ENCODE measurements around the gene CD164L2. TPM values are rescaled to one million over a fixed set of nuclear protein-coding genes. Genes with fewer than 3 reads are reported as not detected.

CD164L2 gene
- total and polyA plus RNA-seq, 12 donors, result not detected

DNA sequence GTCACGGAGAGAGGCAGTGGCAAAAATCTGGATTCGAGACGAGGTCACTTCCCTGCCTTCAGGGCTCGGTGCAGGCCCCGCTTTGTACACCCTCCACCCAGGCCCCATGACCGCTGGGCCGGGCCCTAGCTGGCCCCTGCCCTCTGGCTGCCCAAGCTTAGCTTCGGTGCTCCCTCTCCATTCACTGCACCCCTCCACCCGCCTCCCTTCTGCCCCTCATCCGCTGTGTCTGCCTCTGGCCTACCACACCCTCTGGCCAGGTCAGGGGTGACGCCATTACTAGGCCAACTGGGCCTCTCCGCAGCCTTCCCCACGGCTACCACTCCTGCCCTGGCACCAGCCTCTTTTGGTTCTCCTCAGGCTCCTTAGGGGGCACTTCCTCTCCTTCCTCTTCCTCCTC, 528 bp upstream of the CD164L2 start:
- no peaks in the 10 kb centered on the region for H3K9me3 ChIP-seq
- H3K4me1 ChIP-seq, result peaks cover 0 to 18% (median 4%) of the 10 kb centered on the region in 9 donors
- no peak overlapping the region for H3K27ac ChIP-seq
- WGBS, 2 donors, result 90 to 93% methylated on average over 13 of the region's 13 CpGs
- intact Hi-C loops (cut with DNase I), result loop anchor here in 3 of 10 donors (5.0 to 10.0 kb wide), 3 partner anchors 81 to 279 kb away; no protein-coding TSS in a partner anchor
- TF ChIP-seq, protein P1, sequence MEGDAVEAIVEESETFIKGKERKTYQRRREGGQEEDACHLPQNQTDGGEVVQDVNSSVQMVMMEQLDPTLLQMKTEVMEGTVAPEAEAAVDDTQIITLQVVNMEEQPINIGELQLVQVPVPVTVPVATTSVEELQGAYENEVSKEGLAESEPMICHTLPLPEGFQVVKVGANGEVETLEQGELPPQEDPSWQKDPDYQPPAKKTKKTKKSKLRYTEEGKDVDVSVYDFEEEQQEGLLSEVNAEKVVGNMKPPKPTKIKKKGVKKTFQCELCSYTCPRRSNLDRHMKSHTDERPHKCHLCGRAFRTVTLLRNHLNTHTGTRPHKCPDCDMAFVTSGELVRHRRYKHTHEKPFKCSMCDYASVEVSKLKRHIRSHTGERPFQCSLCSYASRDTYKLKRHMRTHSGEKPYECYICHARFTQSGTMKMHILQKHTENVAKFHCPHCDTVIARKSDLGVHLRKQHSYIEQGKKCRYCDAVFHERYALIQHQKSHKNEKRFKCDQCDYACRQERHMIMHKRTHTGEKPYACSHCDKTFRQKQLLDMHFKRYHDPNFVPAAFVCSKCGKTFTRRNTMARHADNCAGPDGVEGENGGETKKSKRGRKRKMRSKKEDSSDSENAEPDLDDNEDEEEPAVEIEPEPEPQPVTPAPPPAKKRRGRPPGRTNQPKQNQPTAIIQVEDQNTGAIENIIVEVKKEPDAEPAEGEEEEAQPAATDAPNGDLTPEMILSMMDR (IDR thresholded peaks at IDR 0.05), result no peak
- no peaks in the 10 kb centered on the region for H3K36me3 ChIP-seq
- peaks cover 0 to 9% (median 0%) of the 10 kb centered on the region in 7 donors for H3K27me3 ChIP-seq
- H3K4me3 ChIP-seq, result no peak overlapping the region
- ATAC-seq, result no peak
- no peak for DNase-seq

DNA sequence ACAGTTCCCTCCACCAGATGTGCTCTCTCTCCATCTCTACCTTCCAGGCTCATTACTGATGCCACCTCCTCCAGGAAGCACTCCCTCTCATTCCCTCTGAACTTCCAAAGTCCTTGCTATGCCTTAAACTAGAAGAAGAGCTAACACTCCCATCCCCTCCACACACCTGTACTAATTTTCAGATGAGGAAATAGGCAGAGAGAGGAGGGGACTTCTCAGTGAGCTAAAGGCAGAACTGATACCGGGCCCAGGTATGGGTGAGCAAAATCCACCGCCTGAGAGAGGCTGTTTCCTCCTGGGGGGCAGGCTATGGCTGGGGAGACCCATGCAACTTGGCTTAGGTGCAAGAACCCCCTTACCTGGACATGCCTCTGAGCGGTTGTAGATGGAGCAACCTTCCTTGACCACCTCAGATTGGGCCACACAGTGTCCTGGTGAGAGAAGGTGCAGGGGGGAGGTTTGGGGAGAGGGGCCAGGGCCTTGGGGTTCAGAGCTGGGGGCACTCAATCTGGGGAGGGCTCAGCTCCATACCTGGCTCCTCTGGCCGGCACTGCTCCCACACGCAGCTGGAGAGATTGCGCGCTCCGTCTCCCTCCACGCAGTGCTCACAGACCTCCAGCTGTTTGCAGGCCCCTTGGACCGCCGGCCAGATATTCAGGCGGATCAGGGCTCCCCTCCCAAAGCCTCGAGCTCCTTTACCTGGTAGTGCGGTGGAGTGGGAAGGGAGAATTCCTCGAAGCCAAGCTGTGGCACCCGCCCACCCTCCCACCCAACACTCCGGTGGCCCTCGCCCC, 967 bp downstream of the CD164L2 start:
- H3K9me3 ChIP-seq, result no peaks in the 10 kb centered on the region
- DNase-seq (no peak), ATAC-seq (no peak)
- intact Hi-C loops (cut with DNase I), result loop anchor here in 3 of 10 donors (5.0 to 10.0 kb wide), 3 partner anchors 80 to 277 kb away; no protein-coding TSS in a partner anchor
- H3K4me1 ChIP-seq, result peaks cover 0 to 27% (median 9%) of the 10 kb centered on the region in 9 donors
- H3K36me3 ChIP-seq, result no peaks in the 10 kb centered on the region
- H3K27me3 ChIP-seq, result peaks cover 0 to 9% (median 0%) of the 10 kb centered on the region in 7 donors
- 79 to 80% methylated on average over 15 to 18 of the region's 18 CpGs for WGBS, 2 donors
- TF ChIP-seq, protein P1 (IDR thresholded peaks at IDR 0.05), result no peak
- no peak overlapping the region for H3K4me3 ChIP-seq
- H3K27ac ChIP-seq, result no peak overlapping the region

DNA sequence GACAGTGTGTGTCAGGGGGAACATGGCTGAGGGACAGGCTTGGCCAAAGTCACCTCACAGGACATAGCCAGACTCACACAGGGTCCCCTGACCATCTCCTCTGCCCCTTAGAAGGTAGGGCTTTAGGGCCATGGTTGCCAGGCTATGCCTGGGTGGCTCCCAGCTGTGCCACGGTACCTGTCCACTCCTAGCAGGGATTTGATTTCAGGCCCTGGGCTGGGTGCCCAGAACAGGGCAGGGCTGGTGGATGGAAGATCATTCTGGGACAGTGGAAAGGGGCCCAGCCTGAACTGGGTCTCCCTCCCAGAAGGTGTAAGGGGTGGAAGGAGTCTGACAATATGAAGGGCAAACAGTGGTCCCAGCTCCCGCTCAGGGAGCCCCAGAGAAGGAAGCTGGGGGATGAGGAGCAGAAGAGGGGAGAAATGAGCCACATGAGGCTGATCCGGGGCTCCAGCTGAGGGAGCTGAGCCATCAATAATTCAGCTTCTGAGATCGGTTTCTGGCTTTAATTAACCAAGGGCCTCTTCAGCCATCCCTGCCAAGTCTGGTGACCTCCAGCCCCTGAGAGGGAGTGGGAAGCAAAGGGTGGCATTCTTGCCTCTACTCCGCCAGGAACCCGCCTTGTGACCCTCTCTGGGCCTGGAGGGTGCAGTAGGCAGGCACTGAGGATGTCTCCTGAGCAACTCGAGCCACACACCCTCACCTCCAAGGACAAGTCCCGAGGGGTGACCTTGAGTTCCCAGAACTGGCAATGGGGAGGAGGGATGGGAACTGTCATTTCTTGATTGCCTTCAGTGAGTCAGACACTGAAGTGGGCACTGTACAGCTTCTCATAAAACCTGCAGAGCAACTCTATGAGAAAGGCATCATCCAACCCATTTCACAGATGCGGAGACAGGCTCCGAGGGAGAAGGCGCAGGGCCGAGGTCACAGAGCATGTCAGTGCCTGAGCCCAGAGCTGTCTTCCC, 2.1 kb downstream of the CD164L2 start:
- Histone ChIP-seq H3K4me1 (peaks cover 0 to 38% (median 14%) of the 10 kb centered on the region in 9 donors), H3K27ac (peak overlapping the region in 1 of 10 donors; percentile 9), H3K4me3 (no peak overlapping the region), H3K9me3 (no peaks in the 10 kb centered on the region), H3K27me3 (peaks cover 0 to 9% (median 0%) of the 10 kb centered on the region in 7 donors), H3K36me3 (no peaks in the 10 kb centered on the region)
- ATAC-seq, result peak in 3 of 8 donors; percentile 15 to 48 (median 46)
- intact Hi-C loops (cut with DNase I), result loop anchor here in 3 of 10 donors (5.0 to 10.0 kb wide), 3 partner anchors 79 to 276 kb away; no protein-coding TSS in a partner anchor
- 77 to 86% methylated on average over 12 of the region's 12 CpGs for WGBS, 2 donors
- no peak for DNase-seq
- TF ChIP-seq, protein P1 (IDR thresholded peaks at IDR 0.05), result no peak

DNA sequence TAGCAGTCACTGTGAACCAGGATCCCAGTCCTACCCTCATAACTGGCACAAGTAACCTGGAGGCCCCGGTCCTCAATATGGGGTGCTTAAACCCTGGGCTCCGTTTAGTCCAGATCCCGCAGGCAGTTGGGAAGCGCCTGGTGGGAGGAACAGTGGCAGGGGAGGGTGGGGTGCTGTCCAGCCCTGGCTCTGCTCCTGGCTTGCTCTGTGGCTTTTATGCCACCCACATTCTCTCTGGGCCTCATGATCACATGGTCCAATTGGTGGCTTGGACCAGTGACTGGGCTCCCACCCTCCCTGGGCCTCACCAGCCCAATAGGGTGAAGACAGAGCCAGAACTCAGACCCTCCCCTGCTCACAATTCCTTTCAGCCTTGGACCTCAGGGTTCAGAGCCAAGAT, 2.9 kb downstream of the CD164L2 start:
- Histone ChIP-seq H3K27ac (no peak overlapping the region), H3K4me1 (peaks cover 0 to 46% (median 17%) of the 10 kb centered on the region in 9 donors), H3K9me3 (no peaks in the 10 kb centered on the region), H3K36me3 (no peaks in the 10 kb centered on the region), H3K4me3 (no peak overlapping the region), H3K27me3 (peaks cover 0 to 9% (median 0%) of the 10 kb centered on the region in 7 donors)
- intact Hi-C loops (cut with DNase I), result loop anchor here in 3 of 10 donors (5.0 to 10.0 kb wide), 3 partner anchors 78 to 275 kb away; no protein-coding TSS in a partner anchor
- DNase-seq (no peak), ATAC-seq (no peak)
- TF ChIP-seq, protein P1 (IDR thresholded peaks at IDR 0.05), result no peak
- 84 to 91% methylated on average over 4 of the region's 4 CpGs for WGBS, 2 donors

All from heart right ventricle (tissue), 16 donors.